Neural progenitor cell (in vitro differentiated cells): ENCODE measurements around the gene FAM135A. TPM values are rescaled to one million over a fixed set of nuclear protein-coding genes. Genes with fewer than 3 reads are reported as not detected.

Experiments used
- DNase-seq: peaks from one replicate; pipeline ENCODE4 v3.0.0-alpha.2; 2016; ENCODE audit warnings: low spot score
- H2AFZ ChIP-seq: fragments of 200-600 bp; sonication (generic); replicated peaks from 2 replicates; pipeline ENCODE4 v1.6.1; 2016; ENCODE audit warnings: antibody characterized with exemption
- H3F3A ChIP-seq: fragments of 200-600 bp; sonication (generic); 2 replicates; pipeline ENCODE4 v1.6.1; 2016; ENCODE audit warnings: antibody characterized with exemption, low read depth
- H3K27ac ChIP-seq: fragments of 200-600 bp; sonication (generic); 2 replicates; pipeline ENCODE4 v1.5.1; 2016; ENCODE audit warnings: mild to moderate bottlenecking
- H3K27me3 ChIP-seq: fragments of 200-600 bp; sonication (generic); 2 replicates; pipeline ENCODE4 v1.6.1; 2016; ENCODE audit warnings: mild to moderate bottlenecking, moderate library complexity
- H3K36me3 ChIP-seq: fragments of 200-600 bp; sonication (generic); 2 replicates; pipeline ENCODE4 v1.5.1; 2016
- H3K4me1 ChIP-seq: fragments of 200-600 bp; sonication (generic); 2 replicates; pipeline ENCODE4 v1.6.1; 2016; ENCODE audit warnings: mixed run types
- H3K4me2 ChIP-seq: fragments of 200-600 bp; sonication (generic); 2 replicates; pipeline ENCODE4 v1.6.1; 2016
- H3K4me3 ChIP-seq: fragments of 200-600 bp; sonication (generic); 2 replicates; pipeline ENCODE4 v1.5.1; 2016
- H3K79me2 ChIP-seq: fragments of 200-600 bp; sonication (generic); 2 replicates; pipeline ENCODE4 v1.6.1; 2016; ENCODE audit warnings: low read depth
- H3K9ac ChIP-seq: fragments of 200-600 bp; sonication (generic); 2 replicates; pipeline ENCODE4 v1.6.1; 2016
- H3K9me3 ChIP-seq: fragments of 200-600 bp; sonication (generic); 2 replicates; pipeline ENCODE4 v1.5.1; 2016; ENCODE audit warnings: low read depth
- H4K20me1 ChIP-seq: fragments of 200-600 bp; sonication (generic); 2 replicates; pipeline ENCODE4 v1.6.1; 2016; ENCODE audit warnings: low read depth
- H3K27ac Mint-ChIP-seq: 3 replicates; pipeline ENCODE4 v1.8.0; 2021; ENCODE audit warnings: mixed read lengths
- H3K27me3 Mint-ChIP-seq: 2 replicates; pipeline ENCODE4 v1.8.0; 2022; ENCODE audit warnings: low read depth, mild to moderate bottlenecking, inconsistent platforms, moderate library complexity, mixed read lengths; ENCODE audit not compliant: insufficient read depth
- H3K36me3 Mint-ChIP-seq: 3 replicates; pipeline ENCODE4 v1.8.0; 2021; ENCODE audit warnings: mixed read lengths
- H3K4me1 Mint-ChIP-seq: 3 replicates; pipeline ENCODE4 v1.8.0; 2021; ENCODE audit warnings: mixed read lengths
- H3K4me3 Mint-ChIP-seq: 3 replicates; pipeline ENCODE4 v1.8.0; 2021; ENCODE audit warnings: mild to moderate bottlenecking, moderate library complexity, mixed read lengths
- H3K9me3 Mint-ChIP-seq: 3 replicates; pipeline ENCODE4 v1.8.0; 2020; ENCODE audit warnings: mixed read lengths
- CTCF ChIP-seq: fragments of 200-600 bp; sonication (generic); IDR thresholded peaks from 2 replicates; pipeline ENCODE4 v1.5.1; 2017; ENCODE audit warnings: antibody characterized with exemption, mild to moderate bottlenecking
- EZH2 ChIP-seq: fragments of 200-600 bp; sonication (generic); IDR thresholded peaks from 2 replicates; pipeline ENCODE4 v1.6.1; 2017; ENCODE audit warnings: antibody characterized with exemption, mild to moderate bottlenecking, moderate library complexity
- EZH2phosphoT487 ChIP-seq: fragments of 200-600 bp; sonication (generic); IDR thresholded peaks from 2 replicates; pipeline ENCODE4 v1.6.1; 2017; ENCODE audit warnings: antibody characterized with exemption
- total RNA-seq: library from RNA; depleted of rRNA; stranded (reverse); fragments of >200 nt; gene quantifications from 2 replicates; pipeline ENCODE4 v1.2.3, GENCODE V29; 2015; ENCODE audit warnings: low replicate concordance

FAM135A gene
- total RNA-seq, 1 donor from 2014 or later: 85.3 TPM

DNA sequence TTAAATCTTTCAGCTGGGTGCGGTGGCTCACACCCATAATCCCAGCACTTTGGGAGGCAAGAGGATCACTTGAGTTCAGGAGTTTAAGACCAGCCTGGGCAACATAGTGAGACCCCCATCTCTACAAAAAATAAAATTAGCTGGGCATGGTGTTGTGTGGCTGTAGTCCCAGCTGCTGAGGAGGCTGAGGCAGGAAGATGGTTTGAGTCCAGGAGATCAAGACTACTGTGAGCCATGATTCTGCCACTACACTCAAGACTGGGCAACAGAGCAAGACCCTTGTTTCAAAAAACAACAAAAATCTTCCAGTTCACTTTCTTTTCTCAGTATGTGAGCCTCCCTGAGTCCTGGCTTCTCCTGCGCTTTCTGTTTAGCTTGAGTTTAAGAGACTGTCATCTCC, 161.3 kb downstream of the FAM135A start:
- H3K9ac ChIP-seq: no peak overlapping the region

GRCh38 chr6:70575899-70576495, 162.7 kb downstream of the FAM135A start:
- no peak overlapping the region for H3K27ac ChIP-seq
- H4K20me1 ChIP-seq: no peaks in the 10 kb centered on the region
- no peaks in the 10 kb centered on the region for H3F3A ChIP-seq
- DNase-seq: no peak
- Mint-ChIP-seq H3K4me3 (no peak overlapping the region), H3K27ac (no peak overlapping the region), H3K4me1 (no peaks in the 10 kb centered on the region), H3K9me3 (no peaks in the 10 kb centered on the region), H3K36me3 (peaks cover 18% of the 10 kb centered on the region), H3K27me3 (no peaks in the 10 kb centered on the region)
- H3K27me3 ChIP-seq: no peaks in the 10 kb centered on the region
- H3K9ac ChIP-seq: no peak overlapping the region
- H3K79me2 ChIP-seq: peaks cover 24% of the 10 kb centered on the region
- H3K36me3 ChIP-seq: peaks cover 6% of the 10 kb centered on the region
- TF ChIP-seq EZH2 (no peak), EZH2phosphoT487 (no peak)
- no peak overlapping the region for H3K4me2 ChIP-seq
- no peak overlapping the region for H2AFZ ChIP-seq
- H3K4me3 ChIP-seq: no peak overlapping the region
- no peaks in the 10 kb centered on the region for H3K9me3 ChIP-seq
- H3K4me1 ChIP-seq: no peaks in the 10 kb centered on the region

More for the DNA sequence above, 161.3 kb downstream of the FAM135A start:
- no peak overlapping the region for H3K4me3 ChIP-seq
- peaks cover 24% of the 10 kb centered on the region for H3K36me3 Mint-ChIP-seq
- H3K9me3 Mint-ChIP-seq: peaks cover 8% of the 10 kb centered on the region
- no peak overlapping the region for H3K4me2 ChIP-seq
- H3K79me2 ChIP-seq: peaks cover 37% of the 10 kb centered on the region
- no peak overlapping the region for H3K4me3 Mint-ChIP-seq
- no peaks in the 10 kb centered on the region for H3F3A ChIP-seq
- no peaks in the 10 kb centered on the region for H3K4me1 Mint-ChIP-seq
- no peaks in the 10 kb centered on the region for H3K27me3 Mint-ChIP-seq
- no peaks in the 10 kb centered on the region for H3K27me3 ChIP-seq
- no peaks in the 10 kb centered on the region for H3K4me1 ChIP-seq
- no peak overlapping the region for H3K27ac ChIP-seq
- TF ChIP-seq EZH2: no peak
- no peaks in the 10 kb centered on the region for H4K20me1 ChIP-seq
- DNase-seq: no peak
- H3K27ac Mint-ChIP-seq: no peak overlapping the region
- H2AFZ ChIP-seq: no peak overlapping the region
- H3K9me3 ChIP-seq: no peaks in the 10 kb centered on the region
- peaks cover 8% of the 10 kb centered on the region for H3K36me3 ChIP-seq

- no peaks in the 10 kb centered on the region for H3K9me3 ChIP-seq
- no peaks in the 10 kb centered on the region for H4K20me1 ChIP-seq
- no peaks in the 10 kb centered on the region for H3K4me1 ChIP-seq
- H3K4me1 Mint-ChIP-seq: no peaks in the 10 kb centered on the region
- peaks cover 3% of the 10 kb centered on the region for H3K36me3 ChIP-seq
- H3K27ac Mint-ChIP-seq: no peak overlapping the region
- TF ChIP-seq EZH2 (no peak), EZH2phosphoT487 (no peak), CTCF (no peak)
- no peaks in the 10 kb centered on the region for H3F3A ChIP-seq
- no peak overlapping the region for H3K4me3 Mint-ChIP-seq
- no peak overlapping the region for H3K4me3 ChIP-seq
- H3K36me3 Mint-ChIP-seq: peaks cover 28% of the 10 kb centered on the region
- no peaks in the 10 kb centered on the region for H3K27me3 ChIP-seq
- no peaks in the 10 kb centered on the region for H3K27me3 Mint-ChIP-seq
- no peak overlapping the region for H3K9ac ChIP-seq
- H3K79me2 ChIP-seq: no peaks in the 10 kb centered on the region
- H3K4me2 ChIP-seq: no peak overlapping the region
- DNase-seq: no peak
- no peak overlapping the region for H3K27ac ChIP-seq
- H2AFZ ChIP-seq: no peak overlapping the region
- no peaks in the 10 kb centered on the region for H3K9me3 Mint-ChIP-seq
These were observed 172.8 kb downstream of the FAM135A start for GRCh38 chr6:70586114-70586513.

GRCh38 chr6:70590400-70590799, 177.1 kb downstream of the FAM135A start:
- TF ChIP-seq EZH2phosphoT487 (no peak), EZH2 (no peak), CTCF (no peak)
- no peak overlapping the region for H2AFZ ChIP-seq
- no peak overlapping the region for H3K9ac ChIP-seq
- no peak overlapping the region for H3K4me3 ChIP-seq
- no peaks in the 10 kb centered on the region for H3K27me3 ChIP-seq
- peaks cover 13% of the 10 kb centered on the region for H3F3A ChIP-seq
- H3K27ac ChIP-seq: no peak overlapping the region
- peaks cover 29% of the 10 kb centered on the region for H3K36me3 Mint-ChIP-seq
- DNase-seq: no peak
- H4K20me1 ChIP-seq: no peaks in the 10 kb centered on the region
- H3K9me3 ChIP-seq: no peaks in the 10 kb centered on the region
- peaks cover 10% of the 10 kb centered on the region for H3K4me1 Mint-ChIP-seq
- H3K4me3 Mint-ChIP-seq: no peak overlapping the region
- H3K4me1 ChIP-seq: peaks cover 13% of the 10 kb centered on the region
- no peak overlapping the region for H3K27ac Mint-ChIP-seq
- no peaks in the 10 kb centered on the region for H3K79me2 ChIP-seq
- H3K9me3 Mint-ChIP-seq: peaks cover 12% of the 10 kb centered on the region
- peaks cover 3% of the 10 kb centered on the region for H3K36me3 ChIP-seq
- peaks cover under 1% of the 10 kb centered on the region for H3K27me3 Mint-ChIP-seq
- no peak overlapping the region for H3K4me2 ChIP-seq
